Naive thymus-derived CD8-positive, alpha-beta T cell (primary cell): Measurements from ENCODE around the gene R3HDM4. TPM values are rescaled to one million over a fixed set of nuclear protein-coding genes. Genes with fewer than 3 reads are reported as not detected.
"Not testable (repeated sequence)": the region's sequence is repeated elsewhere in the genome, so short reads cannot be mapped to it uniquely, and the experiment has no call there.

Experiments
- ATAC-seq, 2 donors: fragments of 150-1000 bp; cut with Tn5 transposase in 1 of 2; sonication (Bioruptor Pico), chemical (Tn5 transposase) in 1 of 2; 1 replicate in 1 of 2; 2 replicates in 1 of 2; pipeline ENCODE4 v1.10.0; 2021; ENCODE audit warnings: mild to moderate bottlenecking in 2 of 2, moderate library complexity in 2 of 2
- POLR2A ChIA-PET: fragments of 350-600 bp; sonication (Branson Sonifier 250); formaldehyde crosslinking; loops from one replicate; lab custom pipeline; 2021; ENCODE audit warnings: antibody characterized with exemption; lab: Charles Lee
- DNase-seq, 10 donors: peaks; one replicate each; pipeline versions ENCODE4 v3.0.0 to v3.0.0-alpha.2; 2020 to 2022
- H3K27ac Mint-ChIP-seq, 10 donors: one replicate each; pipeline ENCODE4 v1.8.0; 2020 to 2022; ENCODE audit warnings: mild to moderate bottlenecking in 10 of 10, mixed read lengths in 10 of 10, moderate library complexity in 4 of 10, inconsistent platforms in 1 of 10
- H3K27me3 Mint-ChIP-seq, 5 donors: one replicate each; pipeline ENCODE4 v1.8.0; 2021 to 2022; ENCODE audit warnings: mixed read lengths in 5 of 5
- H3K36me3 Mint-ChIP-seq, 3 donors: one replicate each; pipeline ENCODE4 v1.8.0; 2020 to 2022; ENCODE audit warnings: mixed read lengths in 3 of 3, mild to moderate bottlenecking in 2 of 3, inconsistent platforms in 1 of 3
- H3K4me1 Mint-ChIP-seq, 4 donors: one replicate each; pipeline ENCODE4 v1.8.0; 2021 to 2022; ENCODE audit warnings: mixed read lengths in 4 of 4
- H3K4me3 Mint-ChIP-seq, 10 donors: one replicate each; pipeline ENCODE4 v1.8.0; 2020 to 2022; ENCODE audit warnings: mild to moderate bottlenecking in 10 of 10, mixed read lengths in 10 of 10, moderate library complexity in 6 of 10, inconsistent platforms in 1 of 10
- H3K9me3 Mint-ChIP-seq, 9 donors: one replicate each; pipeline ENCODE4 v1.8.0; 2020 to 2022; ENCODE audit warnings: mixed read lengths in 9 of 9, mild to moderate bottlenecking in 3 of 9, inconsistent platforms in 1 of 9, moderate library complexity in 1 of 9
- polyA plus RNA-seq, 3 donors: library from polyadenylated mRNA; unstranded; fragments of 300-500 nt; fragmentation: Illumina TruSeq; gene quantifications; one replicate each; pipeline ENCODE4 v1.2.3, GENCODE V29; 2021
- total RNA-seq, 8 experiments: library from RNA in 2 of 8; stranded (reverse) in 2 of 8; gene quantifications; one replicate each; pipeline ENCODE4 v1.2.3 and lab custom pipeline; 2021 to 2026

Gene R3HDM4
- total and polyA plus RNA-seq, 5 experiments from 2014 or later: 137 to 238 (median 182) TPM

DNA sequence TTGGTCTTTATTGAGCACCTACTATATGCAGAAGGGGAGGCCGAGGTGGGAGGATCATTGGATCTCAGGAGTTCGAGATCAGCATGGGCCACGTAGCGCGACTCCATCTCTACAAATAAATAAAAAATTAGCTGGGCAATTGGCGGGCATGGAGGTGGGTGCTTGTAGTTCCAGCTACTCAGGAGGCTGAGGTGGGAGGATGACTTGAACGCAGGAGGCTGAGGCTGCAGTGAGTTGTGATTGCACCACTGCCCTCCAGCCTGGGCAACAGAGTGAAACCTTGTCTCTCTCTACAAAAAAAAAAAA, 49.8 kb downstream of the R3HDM4 start:
- POLR2A ChIA-PET: interaction anchor here (0.6 to 13.5 kb wide), 23 partner anchors 9 to 406 kb away, joined by 3 to 165 read pairs (median 5); partner anchors contain the start of genes CIRBP, KISS1R, MED16 and R3HDM4
- H3K4me1 Mint-ChIP-seq: peaks cover 9 to 26% (median 19%) of the 10 kb centered on the region in 4 donors
- peaks cover 0 to 5% (median 0%) of the 10 kb centered on the region in 5 donors for H3K27me3 Mint-ChIP-seq
- ATAC-seq (no peak), DNase-seq (no peak)
- peak overlapping the region; percentile 60 to 85 (median 74) for H3K4me3 Mint-ChIP-seq
- H3K27ac Mint-ChIP-seq: peak overlapping the region in 9 of 10 donors; percentile 63 to 90 (median 81)
- H3K9me3 Mint-ChIP-seq: no peaks in the 10 kb centered on the region
- H3K36me3 Mint-ChIP-seq: peaks cover 0 to 7% (median 0%) of the 10 kb centered on the region in 3 donors

DNA sequence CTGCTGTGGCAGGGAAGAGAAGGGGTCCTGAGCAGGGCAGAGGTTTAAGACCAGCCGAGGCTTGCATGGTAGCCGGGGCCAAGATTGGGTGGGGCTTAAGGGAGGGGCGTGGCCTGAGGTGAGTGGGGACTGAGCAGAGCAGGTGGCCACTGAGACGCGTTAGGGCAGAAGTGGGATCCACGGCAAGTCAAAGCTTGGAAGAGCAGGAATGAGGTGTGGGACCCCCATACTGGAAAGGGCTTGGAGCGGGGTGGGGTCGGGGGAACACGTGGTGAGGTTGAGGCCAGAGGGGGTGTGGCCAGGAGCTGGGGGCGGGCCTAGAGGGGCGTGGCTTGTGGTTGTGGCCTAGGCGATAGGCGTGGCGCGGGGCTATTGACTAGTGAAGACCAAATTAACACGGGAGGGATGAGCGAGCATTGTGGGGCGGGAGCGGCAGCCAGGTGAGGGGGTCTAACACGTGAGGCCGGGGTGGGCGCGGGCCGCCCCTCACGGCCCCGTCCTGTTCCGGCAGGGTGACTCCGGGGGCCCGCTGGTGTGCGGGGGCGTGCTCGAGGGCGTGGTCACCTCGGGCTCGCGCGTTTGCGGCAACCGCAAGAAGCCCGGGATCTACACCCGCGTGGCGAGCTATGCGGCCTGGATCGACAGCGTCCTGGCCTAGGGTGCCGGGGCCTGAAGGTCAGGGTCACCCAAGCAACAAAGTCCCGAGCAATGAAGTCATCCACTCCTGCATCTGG, 50.3 kb downstream of the R3HDM4 start:
- Mint-ChIP-seq H3K27ac (peak overlapping the region; percentile 52 to 90 (median 82)), H3K9me3 (no peaks in the 10 kb centered on the region), H3K4me3 (peak overlapping the region; percentile 64 to 85 (median 72)), H3K27me3 (peaks cover 0 to 8% (median 0%) of the 10 kb centered on the region in 5 donors), H3K36me3 (peaks cover 0 to 6% (median 0%) of the 10 kb centered on the region in 3 donors), H3K4me1 (peaks cover 9 to 26% (median 19%) of the 10 kb centered on the region in 4 donors)
- ATAC-seq: peak; percentile 47 to 68
- POLR2A ChIA-PET: interaction anchor here (0.9 to 13.5 kb wide), 13 partner anchors 17 to 407 kb away, joined by 3 to 165 read pairs (median 9); partner anchors contain the start of genes CIRBP, KISS1R, MED16 and R3HDM4
- peak; percentile 67 to 90 (median 80) for DNase-seq

DNA sequence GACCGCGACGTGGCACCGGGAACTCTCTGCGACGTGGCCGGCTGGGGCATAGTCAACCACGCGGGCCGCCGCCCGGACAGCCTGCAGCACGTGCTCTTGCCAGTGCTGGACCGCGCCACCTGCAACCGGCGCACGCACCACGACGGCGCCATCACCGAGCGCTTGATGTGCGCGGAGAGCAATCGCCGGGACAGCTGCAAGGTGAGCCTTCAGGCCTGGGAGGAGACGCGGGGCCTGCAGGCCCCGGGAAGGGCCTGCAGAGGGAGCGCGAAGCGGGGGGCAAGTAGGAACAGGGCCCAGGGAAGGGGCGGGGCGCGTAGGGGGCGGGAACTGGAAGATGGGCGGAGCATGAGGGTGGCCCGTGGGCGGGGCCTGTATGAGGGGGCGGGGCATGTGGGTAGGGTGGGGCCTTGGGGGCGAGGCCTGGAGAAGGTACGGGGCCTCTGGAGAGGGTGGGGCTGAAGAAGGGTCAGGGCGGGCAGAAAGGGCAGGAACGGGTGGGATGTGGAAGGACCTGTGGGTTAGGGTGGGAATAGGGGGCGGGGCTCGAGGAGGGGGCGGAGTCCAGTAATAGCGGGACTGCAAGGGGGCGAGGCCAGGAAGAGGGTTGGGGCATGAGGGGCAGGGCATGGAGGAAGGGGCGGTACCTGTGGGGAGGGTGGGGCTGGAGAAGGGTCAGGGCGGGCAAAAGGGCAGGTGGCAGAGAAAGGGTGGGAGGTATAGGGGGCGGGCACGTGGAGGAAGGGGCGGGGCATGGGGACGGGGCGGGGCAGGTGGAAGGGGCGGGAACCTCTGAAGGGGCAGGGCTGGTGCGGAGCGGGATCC, 51.1 kb downstream of the R3HDM4 start:
- DNase-seq (peak; percentile 47 to 85 (median 63)), ATAC-seq (peak; percentile 10 to 49)
- no peaks in the 10 kb centered on the region for H3K9me3 Mint-ChIP-seq
- peaks cover 0 to 11% (median 0%) of the 10 kb centered on the region in 5 donors for H3K27me3 Mint-ChIP-seq
- H3K4me3 Mint-ChIP-seq: peak overlapping the region in 7 of 10 donors; percentile 58 to 78 (median 69)
- peak overlapping the region in 1 of 10 donors; percentile 86 for H3K27ac Mint-ChIP-seq
- POLR2A ChIA-PET: interaction anchor here (0.6 to 13.5 kb wide), 11 partner anchors 31 to 407 kb away, joined by 3 to 165 read pairs (median 10); partner anchors contain the start of genes CIRBP, KISS1R, MED16 and R3HDM4
- H3K4me1 Mint-ChIP-seq: peaks cover 7 to 28% (median 18%) of the 10 kb centered on the region in 4 donors
- H3K36me3 Mint-ChIP-seq: no peaks in the 10 kb centered on the region

GRCh38 chr19:861141-861755, 51.8 kb downstream of the R3HDM4 start:
- POLR2A ChIA-PET: interaction anchor here (0.6 to 13.5 kb wide), 6 partner anchors 12 to 218 kb away, joined by 3 to 165 read pairs (median 4); partner anchors contain the start of genes KISS1R, MED16, R3HDM4 and RNU6-9
- no peaks in the 10 kb centered on the region for H3K9me3 Mint-ChIP-seq
- no peak overlapping the region for H3K27ac Mint-ChIP-seq
- H3K4me3 Mint-ChIP-seq: peak overlapping the region in 2 of 10 donors; percentile 43 to 70
- ATAC-seq (no peak), DNase-seq (no peak)
- H3K27me3 Mint-ChIP-seq: peaks cover 0 to 11% (median 0%) of the 10 kb centered on the region in 5 donors
- H3K4me1 Mint-ChIP-seq: peaks cover 7 to 28% (median 18%) of the 10 kb centered on the region in 4 donors
- no peaks in the 10 kb centered on the region for H3K36me3 Mint-ChIP-seq

DNA sequence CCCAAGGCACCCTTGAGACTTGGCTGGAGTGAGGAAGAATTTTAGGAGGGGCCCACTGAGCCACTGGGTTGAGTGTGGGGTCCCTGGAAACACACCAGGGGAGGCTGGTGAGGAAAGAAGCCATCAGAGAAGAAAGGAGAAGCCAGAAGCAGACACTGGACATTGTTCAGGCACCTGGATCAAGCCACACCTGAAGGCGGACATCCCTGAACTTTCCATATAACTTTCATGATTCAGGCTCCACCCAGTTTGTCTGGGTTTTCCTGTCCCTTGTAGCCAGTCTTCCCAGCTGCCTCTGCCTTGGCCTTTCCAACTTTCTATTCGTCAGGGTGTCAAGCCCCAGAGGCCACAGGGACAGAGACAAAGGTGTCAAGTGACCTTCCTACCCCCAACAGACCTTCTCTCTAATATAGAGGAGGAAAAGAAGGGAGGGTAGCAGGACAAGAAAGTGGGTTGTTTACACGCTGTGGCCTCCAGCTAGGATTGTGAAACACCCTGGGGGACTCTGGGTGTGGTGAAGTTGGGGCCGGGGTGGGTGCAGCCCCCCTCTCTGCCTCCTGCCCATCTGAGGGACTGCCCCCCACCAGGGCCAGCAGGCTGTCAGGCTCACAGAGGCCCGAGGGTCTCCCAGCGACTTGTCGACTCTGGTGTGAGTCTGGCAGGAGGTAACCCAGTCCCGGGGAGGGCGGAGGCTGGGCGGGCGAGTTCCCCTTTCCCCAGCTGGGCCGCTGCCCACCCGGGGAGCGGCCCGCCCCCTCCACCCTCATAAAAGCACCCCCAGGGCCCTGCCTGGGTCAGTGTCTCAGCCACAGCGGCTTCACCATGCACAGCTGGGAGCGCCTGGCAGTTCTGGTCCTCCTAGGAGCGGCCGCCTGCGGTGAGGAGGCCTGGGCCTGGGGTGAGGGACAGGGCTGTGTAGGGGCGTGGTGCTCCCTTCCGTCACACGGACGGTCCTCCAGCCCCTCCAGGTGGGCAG, 53.9 kb downstream of the R3HDM4 start, which contains the start of gene CFD:
Gene CFD (plus strand): TSS at position 797 of the 976 bp plus-strand sequence. CDS start 26 bp downstream, at position 823.
- Mint-ChIP-seq H3K27me3 (peaks cover 0 to 13% (median 0%) of the 10 kb centered on the region in 5 donors), H3K4me1 (peaks cover 7 to 25% (median 16%) of the 10 kb centered on the region in 4 donors), H3K4me3 (peak within 1 kb of the TSS in 9 of 10 donors; percentile 6 to 63 (median 41)), H3K27ac (no peak within 1 kb of the TSS), H3K9me3 (no peaks in the 10 kb centered on the region), H3K36me3 (no peaks in the 10 kb centered on the region)
- DNase-seq: no peak
- ATAC-seq: no peak
- POLR2A ChIA-PET: interaction anchor here (0.8 to 13.5 kb wide), 5 partner anchors 20 to 125 kb away, joined by 3 to 165 read pairs (median 6); partner anchors contain the start of genes KISS1R, R3HDM4 and WDR18

DNA sequence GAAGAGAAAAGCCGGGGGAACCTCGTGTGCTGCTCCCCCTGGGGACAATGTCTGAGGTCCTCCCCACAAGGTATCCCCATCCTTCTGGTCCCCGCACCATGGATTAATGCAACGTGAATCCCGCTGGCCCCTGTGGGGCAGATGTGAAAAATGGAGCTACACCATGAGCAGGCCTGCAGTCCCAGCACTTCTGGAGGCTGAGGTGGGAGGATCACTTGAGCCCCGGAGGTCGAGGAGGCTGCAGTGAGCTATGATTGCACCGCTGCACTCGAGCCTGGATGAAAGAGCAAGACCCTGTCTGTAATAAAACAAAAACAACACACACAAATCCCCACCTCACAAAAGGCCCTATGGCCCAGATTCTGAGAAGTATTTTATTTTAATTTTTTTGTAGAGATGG, 54.7 kb downstream of the R3HDM4 start:
- Mint-ChIP-seq H3K4me3 (no peak overlapping the region), H3K4me1 (peaks cover 7 to 16% (median 10%) of the 10 kb centered on the region in 4 donors), H3K9me3 (no peaks in the 10 kb centered on the region), H3K27me3 (peaks cover 0 to 13% (median 0%) of the 10 kb centered on the region in 5 donors), H3K27ac (peak overlapping the region in 1 of 10 donors; percentile 43), H3K36me3 (no peaks in the 10 kb centered on the region)
- POLR2A ChIA-PET: interaction anchor here (0.6 to 13.5 kb wide), 5 partner anchors 14 to 88 kb away, joined by 3 to 165 read pairs (median 5); partner anchors contain the start of genes KISS1R and R3HDM4
- no peak for ATAC-seq
- DNase-seq: no peak

DNA sequence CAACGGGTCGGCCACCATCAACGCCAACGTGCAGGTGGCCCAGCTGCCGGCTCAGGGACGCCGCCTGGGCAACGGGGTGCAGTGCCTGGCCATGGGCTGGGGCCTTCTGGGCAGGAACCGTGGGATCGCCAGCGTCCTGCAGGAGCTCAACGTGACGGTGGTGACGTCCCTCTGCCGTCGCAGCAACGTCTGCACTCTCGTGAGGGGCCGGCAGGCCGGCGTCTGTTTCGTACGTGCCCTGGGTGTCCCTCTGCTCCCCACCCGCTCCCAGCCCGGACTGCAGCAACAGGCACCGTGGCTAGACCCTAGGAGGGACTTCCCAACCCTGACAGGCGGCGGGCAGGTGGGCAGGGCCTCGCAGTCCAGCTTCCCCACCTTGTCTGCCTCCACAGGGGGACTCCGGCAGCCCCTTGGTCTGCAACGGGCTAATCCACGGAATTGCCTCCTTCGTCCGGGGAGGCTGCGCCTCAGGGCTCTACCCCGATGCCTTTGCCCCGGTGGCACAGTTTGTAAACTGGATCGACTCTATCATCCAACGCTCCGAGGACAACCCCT, 57.4 kb downstream of the R3HDM4 start:
- DNase-seq: no peak
- Mint-ChIP-seq H3K36me3 (no peaks in the 10 kb centered on the region), H3K27ac (no peak overlapping the region), H3K27me3 (peaks cover 0 to 27% (median 0%) of the 10 kb centered on the region in 5 donors), H3K4me1 (peaks cover 0 to 9% (median 2%) of the 10 kb centered on the region in 4 donors), H3K4me3 (no peak overlapping the region), H3K9me3 (no peaks in the 10 kb centered on the region)
- ATAC-seq: no peak
- POLR2A ChIA-PET: interaction anchor here (13.5 kb wide), 1 partner anchor 62 kb away, joined by 165 read pairs; the partner anchor contains the start of genes KISS1R and R3HDM4

DNA sequence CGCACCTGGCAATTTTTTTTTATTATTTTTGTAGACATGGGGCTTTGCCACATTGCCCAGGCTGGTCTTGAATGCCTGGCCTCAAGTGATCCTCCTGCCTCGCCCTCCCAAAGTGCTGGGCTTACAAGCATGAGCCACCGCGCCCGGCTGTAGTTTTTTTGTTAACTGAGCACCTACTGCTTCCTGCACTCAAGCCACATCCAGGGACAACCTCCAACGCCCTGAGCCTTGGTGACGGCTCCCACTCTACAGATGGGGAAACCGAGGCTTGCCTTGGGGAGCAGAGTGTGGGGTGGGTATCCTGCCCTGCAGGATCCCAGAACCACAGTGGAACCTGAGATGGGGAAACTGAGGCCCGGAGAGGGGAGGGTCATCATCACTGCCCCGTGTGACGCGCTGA, 57.9 kb downstream of the R3HDM4 start:
- no peak for DNase-seq
- no peak for ATAC-seq
- H3K4me1 Mint-ChIP-seq: peaks cover 0 to 9% (median 2%) of the 10 kb centered on the region in 4 donors
- H3K27ac Mint-ChIP-seq: no peak overlapping the region
- no peaks in the 10 kb centered on the region for H3K36me3 Mint-ChIP-seq
- H3K9me3 Mint-ChIP-seq: no peaks in the 10 kb centered on the region
- peaks cover 0 to 31% (median 0%) of the 10 kb centered on the region in 5 donors for H3K27me3 Mint-ChIP-seq
- POLR2A ChIA-PET: no interaction called here
- H3K4me3 Mint-ChIP-seq: no peak overlapping the region

- Mint-ChIP-seq H3K4me3 (no peak overlapping the region), H3K4me1 (peaks cover 0 to 4% (median 2%) of the 10 kb centered on the region in 4 donors), H3K27me3 (peaks cover 0 to 37% (median 0%) of the 10 kb centered on the region in 5 donors), H3K36me3 (no peaks in the 10 kb centered on the region), H3K27ac (no peak overlapping the region), H3K9me3 (no peaks in the 10 kb centered on the region)
- ATAC-seq (no peak), DNase-seq (no peak)
- POLR2A ChIA-PET: interaction anchor here (0.7 kb wide), 1 partner anchor 30 kb away, joined by 3 read pairs; no protein-coding TSS in a partner anchor
Observed at GRCh38 chr19:854549-854948, 58.5 kb downstream of the R3HDM4 start.

- H3K4me1 Mint-ChIP-seq, DNase-seq, H3K36me3 Mint-ChIP-seq, ATAC-seq, H3K27ac Mint-ChIP-seq, POLR2A ChIA-PET, H3K9me3 Mint-ChIP-seq, H3K4me3 Mint-ChIP-seq: not testable (repeated sequence)
- peaks cover under 1 to 43% (median 1%) of the 10 kb centered on the region in 5 donors for H3K27me3 Mint-ChIP-seq
Observed at GRCh38 chr19:853614-854220, 59.3 kb downstream of the R3HDM4 start.
